K562 (cell line): ENCODE results near the gene CLCNKA. TPM values are rescaled to one million over a fixed set of nuclear protein-coding genes. Genes with fewer than 3 reads are reported as not detected.
A peak's percentile ranks its signal among the peaks of the same experiment; 100 is the strongest.

Experiments
- BHLHE40 ChIP-seq: IDR thresholded peaks from 2 replicates; pipeline ENCODE4 v1.6.1; 2011; ENCODE audit warnings: low read length, improper control_type of control experiment
- BRD4 ChIP-seq: fragments of 200-600 bp; sonication (generic); IDR thresholded peaks from 2 replicates; pipeline ENCODE4 v1.6.1; 2017; ENCODE audit warnings: inconsistent platforms
- CC2D1A ChIP-seq: fragments of 450-650 bp; IDR thresholded peaks from 2 replicates; pipeline ENCODE4 v1.6.1; 2017; ENCODE audit warnings: mild to moderate bottlenecking
- ETV6 ChIP-seq, 3 experiments: fragments of 150-350 bp in 1 of 3; sonication (generic) in 1 of 3; formaldehyde crosslinking in 1 of 3; IDR thresholded peaks; 2 replicates each; pipeline versions ENCODE4 v1.6.1 to v1.8.0; 2014 to 2022; ENCODE audit warnings: borderline replicate concordance in 2 of 3, low read depth in 2 of 3, antibody characterized with exemption in 1 of 3, low read length in 1 of 3, mild to moderate bottlenecking in 1 of 3, missing genetic modification reagents in 1 of 3
- GABPB1 ChIP-seq: sonication (generic); formaldehyde crosslinking; IDR thresholded peaks from 2 replicates; pipeline ENCODE4 v1.8.0; 2022; ENCODE audit warnings: mild to moderate bottlenecking, missing genetic modification reagents
- JUND ChIP-seq, 2 experiments: IDR thresholded peaks; 2 replicates in 1 of 2; 3 replicates in 1 of 2; pipeline ENCODE4 v1.6.1; 2011; ENCODE audit warnings: borderline replicate concordance in 2 of 2, low read depth in 2 of 2, low read length in 2 of 2, improper control_type of control experiment in 1 of 2, missing biosample characterization in 1 of 2, missing genetic modification characterization in 1 of 2, missing genetic modification reagents in 1 of 2
- MECOM ChIP-seq: fragments of 250-450 bp; sonication (Bioruptor Pico); IDR thresholded peaks from 2 replicates; pipeline ENCODE4 v1.8.0; 2022; ENCODE audit warnings: inconsistent platforms
- RAD21 ChIP-seq, 2 experiments: fragments of 250-450 bp in 1 of 2; fragments of 450-650 bp in 1 of 2; sonication (Bioruptor Pico) in 1 of 2; formaldehyde crosslinking in 1 of 2; IDR thresholded peaks in 1 of 2; conservative IDR thresholded peaks in 1 of 2; 2 replicates each; pipeline versions ENCODE4 v1.4.0 to v1.8.0; 2020 to 2022; ENCODE audit warnings: mild to moderate bottlenecking in 2 of 2, moderate library complexity in 1 of 2
- RBM34 ChIP-seq: fragments of 200-400 bp; formaldehyde crosslinking; IDR thresholded peaks from 2 replicates; pipeline ENCODE4 v1.6.1; 2018; ENCODE audit warnings: low read length, borderline replicate concordance; ENCODE audit not compliant: insufficient read depth
- RCOR1 ChIP-seq, 2 experiments: IDR thresholded peaks; 2 replicates each; pipeline ENCODE4 v1.6.1; 2012; ENCODE audit warnings: low read depth in 2 of 2, low read length in 2 of 2, borderline replicate concordance in 1 of 2, improper control_type of control experiment in 1 of 2
- SP2 ChIP-seq: IDR thresholded peaks from 2 replicates; pipeline ENCODE4 v1.6.1; 2011; ENCODE audit warnings: mild to moderate bottlenecking, low read depth, low read length, moderate library complexity; ENCODE audit not compliant: poor library complexity, severe bottlenecking; ENCODE audit errors: extremely low read depth
- SPI1 ChIP-seq: IDR thresholded peaks from 2 replicates; pipeline ENCODE4 v1.6.1; 2011; ENCODE audit warnings: low read depth, low read length, control low read depth, borderline replicate concordance
- TRIM28 ChIP-seq: fragments of 450-650 bp; IDR thresholded peaks from 2 replicates; pipeline ENCODE4 v1.6.1; 2017
- YY1 ChIP-seq, 3 experiments: IDR thresholded peaks; 2 replicates each; pipeline ENCODE4 v1.6.1; 2011; ENCODE audit warnings: low read length in 2 of 3, mild to moderate bottlenecking in 2 of 3, moderate library complexity in 2 of 3, borderline replicate concordance in 1 of 3, control low read depth in 1 of 3, low read depth in 1 of 3; ENCODE audit not compliant: insufficient read depth in 3 of 3, insufficient replicate concordance in 2 of 3, control insufficient read depth in 1 of 3, insufficient read length in 1 of 3; ENCODE audit errors: extremely low read depth in 1 of 3
- ZFP36 ChIP-seq: fragments of 150-350 bp; IDR thresholded peaks from 2 replicates; pipeline ENCODE4 v1.6.1; 2018; ENCODE audit warnings: low read length, low read depth; ENCODE audit not compliant: partially characterized antibody
- ZNF384 ChIP-seq: IDR thresholded peaks from 2 replicates; pipeline ENCODE4 v1.6.1; 2012; ENCODE audit warnings: low read depth, low read length, improper control_type of control experiment
- ZNF436 ChIP-seq: fragments of 250-450, 450-650 bp; sonication (Bioruptor Pico); formaldehyde crosslinking; IDR thresholded peaks from 2 replicates; pipeline ENCODE4 v1.7.0; 2020; ENCODE audit warnings: mild to moderate bottlenecking
- polyA plus RNA-seq, 8 experiments: library from polyadenylated mRNA; depleted of rRNA in 4 of 8; stranded (reverse) in 5 of 8; unstranded in 3 of 8; fragments of >200 nt; fragmentation: Nextera tagmentation in 2 of 8; fragmentation: Illumina TruSeq in 1 of 8; extraction: Ambion mirVana in 2 of 8; extraction: Trizol in 1 of 8; gene quantifications; 2 replicates each; pipeline versions ENCODE4 v1.2.1 to v1.2.3, GENCODE V29; 2011 to 2014; ENCODE audit warnings: inconsistent platforms in 1 of 8, missing spikeins in 1 of 8
- total RNA-seq, 7 experiments: library from RNA; depleted of rRNA in 6 of 7; stranded (reverse); fragments of >200 nt in 6 of 7; fragmentation: Illumina TruSeq in 2 of 7; extraction: Trizol in 2 of 7; gene quantifications; 2 replicates each; pipeline versions ENCODE4 v1.2.1 to v1.2.3, GENCODE V29; 2011 to 2021; ENCODE audit warnings: low replicate concordance in 1 of 7
- TF ChIP-seq, protein P1 (sequence below), 2 experiments: fragments of 450-650 bp in 1 of 2; sonication (generic) in 1 of 2; formaldehyde crosslinking in 1 of 2; IDR thresholded peaks in 1 of 2; conservative IDR thresholded peaks in 1 of 2; 2 replicates each; pipeline versions ENCODE4 v1.6.1 to v1.8.1; 2016 to 2023; ENCODE audit warnings: mild to moderate bottlenecking in 2 of 2, moderate library complexity in 2 of 2, inconsistent platforms in 1 of 2, missing genetic modification reagents in 1 of 2
- TF ChIP-seq, protein P2 (sequence below): fragments of 250-450 bp; sonication (Bioruptor Pico); IDR thresholded peaks from 2 replicates; pipeline ENCODE4 v1.5.0; 2020; ENCODE audit warnings: mild to moderate bottlenecking
- TF ChIP-seq, protein P3 (sequence below): sonication (generic); formaldehyde crosslinking; IDR thresholded peaks from 2 replicates; pipeline ENCODE4 v1.9.0; 2022; ENCODE audit warnings: mild to moderate bottlenecking, missing genetic modification reagents

CLCNKA gene
- total and polyA plus RNA-seq, 9 of the 15 experiments (the other 6 are each of a cell fraction or from before 2014, with no cell fraction given): 0.03 to 0.37 (median 0.10) TPM; not detected in 3

DNA sequence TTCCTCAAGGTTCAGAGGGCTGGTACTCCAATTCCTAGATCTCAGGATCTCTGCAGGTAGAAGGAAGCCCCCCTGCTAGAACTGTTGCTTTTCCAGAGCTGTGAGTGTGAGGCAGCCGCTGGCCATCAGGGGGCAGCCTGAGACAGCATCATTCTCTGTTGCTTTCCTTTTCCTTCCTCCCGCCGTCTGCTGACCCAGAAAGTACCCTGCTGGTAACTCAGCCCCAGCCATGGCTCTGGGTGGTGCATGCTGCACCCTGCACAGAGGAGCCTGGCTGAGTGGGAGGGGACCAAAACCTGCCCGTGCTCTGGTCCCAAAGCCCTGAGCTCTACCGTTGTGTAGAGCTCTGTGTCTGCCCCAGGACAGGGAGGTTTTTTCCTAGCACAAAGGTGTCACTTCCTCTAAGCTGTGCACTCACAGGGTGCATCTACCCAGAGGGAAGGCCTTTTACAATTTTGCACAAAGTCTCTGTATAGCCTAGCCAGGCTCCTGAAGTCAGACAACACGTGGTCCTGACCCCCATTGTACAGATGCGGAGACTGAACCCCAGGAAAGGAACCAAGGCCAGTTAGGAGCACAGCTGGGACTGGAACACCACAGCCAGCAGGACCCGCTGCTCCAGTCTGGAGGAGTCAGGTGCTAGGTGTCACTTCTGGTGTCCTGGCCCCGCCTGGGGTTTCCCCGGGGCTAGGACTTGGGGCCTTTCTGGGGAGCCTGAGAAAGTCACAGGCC, 57.3 kb downstream of the CLCNKA start (continued):
- peak in 1 of 2 experiments; percentile 67; a peak in 2 of 4 replicates for TF ChIP-seq RCOR1 (IDR thresholded peaks at IDR 0.05; ENCODE audit: borderline replicate concordance in 1 of 2, low read depth in 2 of 2, low read length in 2 of 2)
- no peak for TF ChIP-seq SP2
- peak; percentile 53; the same call in 1 of the 2 replicates for TF ChIP-seq SPI1
- TF ChIP-seq ZNF384: peak; percentile 78
- TF ChIP-seq, protein P1, sequence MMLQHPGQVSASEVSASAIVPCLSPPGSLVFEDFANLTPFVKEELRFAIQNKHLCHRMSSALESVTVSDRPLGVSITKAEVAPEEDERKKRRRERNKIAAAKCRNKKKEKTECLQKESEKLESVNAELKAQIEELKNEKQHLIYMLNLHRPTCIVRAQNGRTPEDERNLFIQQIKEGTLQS (IDR thresholded peaks at IDR 0.05): no peak
- TF ChIP-seq, protein P1 (CRISPR knock-in tag; conservative IDR thresholded peaks at IDR 0.05): 0 out of 2 replicates have a peak, but pooled peaks have one; percentile 37
- TF ChIP-seq, protein P2, sequence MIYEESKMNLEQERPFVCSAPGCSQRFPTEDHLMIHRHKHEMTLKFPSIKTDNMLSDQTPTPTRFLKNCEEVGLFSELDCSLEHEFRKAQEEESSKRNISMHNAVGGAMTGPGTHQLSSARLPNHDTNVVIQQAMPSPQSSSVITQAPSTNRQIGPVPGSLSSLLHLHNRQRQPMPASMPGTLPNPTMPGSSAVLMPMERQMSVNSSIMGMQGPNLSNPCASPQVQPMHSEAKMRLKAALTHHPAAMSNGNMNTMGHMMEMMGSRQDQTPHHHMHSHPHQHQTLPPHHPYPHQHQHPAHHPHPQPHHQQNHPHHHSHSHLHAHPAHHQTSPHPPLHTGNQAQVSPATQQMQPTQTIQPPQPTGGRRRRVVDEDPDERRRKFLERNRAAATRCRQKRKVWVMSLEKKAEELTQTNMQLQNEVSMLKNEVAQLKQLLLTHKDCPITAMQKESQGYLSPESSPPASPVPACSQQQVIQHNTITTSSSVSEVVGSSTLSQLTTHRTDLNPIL (CRISPR knock-in tag): no peak
- peak in 2 of 3 experiments; percentile 31 to 36 for TF ChIP-seq YY1 (IDR thresholded peaks at IDR 0.05; ENCODE audit: borderline replicate concordance in 1 of 3, control insufficient read depth in 1 of 3, extremely low read depth in 1 of 3, insufficient read depth in 3 of 3, insufficient read length in 1 of 3, insufficient replicate concordance in 2 of 3, low read depth in 1 of 3, low read length in 2 of 3)
- TF ChIP-seq, protein P3, sequence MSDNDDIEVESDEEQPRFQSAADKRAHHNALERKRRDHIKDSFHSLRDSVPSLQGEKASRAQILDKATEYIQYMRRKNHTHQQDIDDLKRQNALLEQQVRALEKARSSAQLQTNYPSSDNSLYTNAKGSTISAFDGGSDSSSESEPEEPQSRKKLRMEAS (CRISPR knock-in tag): peak; percentile 17; the same call in 1 of the 2 replicates
- TF ChIP-seq BHLHE40: peak; percentile 39; the same call in 1 of the 2 replicates
- no peak for TF ChIP-seq TRIM28
- TF ChIP-seq ETV6 (IDR thresholded peaks at IDR 0.05; ENCODE audit: borderline replicate concordance in 1 of 2, low read depth in 2 of 2, low read length in 1 of 2): 0 out of 4 replicates have a peak, but pooled peaks of 1 of the 2 experiments have one; percentile 43
- no peak for TF ChIP-seq ETV6 (CRISPR knock-in tag; IDR thresholded peaks at IDR 0.05; ENCODE audit: borderline replicate concordance)
- 0 out of 2 replicates have a peak, but pooled peaks have one; percentile 18 for TF ChIP-seq MECOM
- peak; percentile 10 for TF ChIP-seq ZFP36
- TF ChIP-seq BRD4: no peak
- TF ChIP-seq RBM34: no peak
- peak; percentile 24; the same call in 1 of the 2 replicates for TF ChIP-seq GABPB1 (CRISPR knock-in tag)
- peak; percentile 95 to 99 for TF ChIP-seq RAD21 (CRISPR knock-in tag; conservative IDR thresholded peaks at IDR 0.05 in 1 of 2, IDR thresholded peaks at IDR 0.05 in 1 of 2)
- TF ChIP-seq JUND (IDR thresholded peaks at IDR 0.05; ENCODE audit: borderline replicate concordance, low read depth, low read length): peak; percentile 24; the same call in 1 of the 2 replicates
- TF ChIP-seq JUND (tag; IDR thresholded peaks at IDR 0.05; ENCODE audit: borderline replicate concordance, low read depth, low read length): 0 out of 3 replicates have a peak, but pooled peaks have one; percentile 17
- no peak for TF ChIP-seq ZNF436
- peak; percentile 89 for TF ChIP-seq CC2D1A
